HepG2 (cell line): ENCODE data around the gene REEP2. TPM values are rescaled to one million over a fixed set of nuclear protein-coding genes. Genes with fewer than 3 reads are reported as not detected.
A peak's percentile ranks its signal among the peaks of the same experiment; 100 is the strongest.

ENCODE experiments used
- AFF4 ChIP-seq: sonication (generic); formaldehyde crosslinking; IDR thresholded peaks from 2 replicates; pipeline ENCODE4 v1.4.0; 2020; ENCODE audit warnings: missing genetic modification reagents
- ATF3 ChIP-seq: sonication (generic); formaldehyde crosslinking; IDR thresholded peaks from 2 replicates; pipeline ENCODE4 v1.4.0; 2020; ENCODE audit warnings: missing genetic modification reagents
- ATF6 ChIP-seq: sonication (generic); formaldehyde crosslinking; conservative IDR thresholded peaks from 2 replicates; pipeline ENCODE4 v1.4.0; 2020; ENCODE audit warnings: missing genetic modification reagents
- DNMT3B ChIP-seq: conservative IDR thresholded peaks from 2 replicates; pipeline ENCODE4 v1.6.1; 2016; ENCODE audit warnings: missing biosample characterization, control low read depth
- FOXO4 ChIP-seq: sonication (generic); formaldehyde crosslinking; conservative IDR thresholded peaks from 2 replicates; pipeline ENCODE4 v1.8.1; 2023; ENCODE audit warnings: missing genetic modification reagents
- KAT2B ChIP-seq: fragments of 150-350 bp; IDR thresholded peaks from 2 replicates; pipeline ENCODE4 v1.6.1; 2014; ENCODE audit warnings: low read depth, low read length, borderline replicate concordance
- PATZ1 ChIP-seq: sonication (generic); formaldehyde crosslinking; IDR thresholded peaks from 2 replicates; pipeline ENCODE4 v1.4.0; 2020; ENCODE audit warnings: missing genetic modification reagents
- SMAD9 ChIP-seq: sonication (generic); formaldehyde crosslinking; IDR thresholded peaks from 2 replicates; pipeline ENCODE4 v1.5.1; 2020; ENCODE audit warnings: mild to moderate bottlenecking, missing genetic modification reagents
- ZBTB14 ChIP-seq: sonication (generic); formaldehyde crosslinking; IDR thresholded peaks from 2 replicates; pipeline ENCODE4 v1.4.0; 2020; ENCODE audit warnings: missing genetic modification reagents
- ZNF205 ChIP-seq: IDR thresholded peaks from 2 replicates; pipeline ENCODE4 v1.6.1; 2018; ENCODE audit warnings: missing biosample characterization, missing genetic modification reagents
- ZNF3 ChIP-seq: IDR thresholded peaks from 2 replicates; pipeline ENCODE4 v1.7.0; 2017; ENCODE audit warnings: inconsistent platforms
- ZNF552 ChIP-seq: sonication (generic); formaldehyde crosslinking; IDR thresholded peaks from 2 replicates; pipeline ENCODE4 v1.9.0; 2022; ENCODE audit warnings: missing genetic modification reagents, mild to moderate bottlenecking, borderline replicate concordance
- ZNF557 ChIP-seq: sonication (generic); formaldehyde crosslinking; IDR thresholded peaks from 2 replicates; pipeline ENCODE4 v1.4.0; 2020; ENCODE audit warnings: missing genetic modification reagents
- ZNF615 ChIP-seq: sonication (generic); formaldehyde crosslinking; IDR thresholded peaks from 2 replicates; pipeline ENCODE4 v1.5.0; 2020; ENCODE audit warnings: mild to moderate bottlenecking, missing genetic modification reagents, borderline replicate concordance
- ZNF784 ChIP-seq: sonication (generic); formaldehyde crosslinking; IDR thresholded peaks from 2 replicates; pipeline ENCODE4 v1.5.1; 2020; ENCODE audit warnings: missing genetic modification reagents, mild to moderate bottlenecking, borderline replicate concordance
- ZNF800 ChIP-seq: sonication (generic); formaldehyde crosslinking; IDR thresholded peaks from 2 replicates; pipeline ENCODE4 v1.4.0; 2020; ENCODE audit warnings: missing genetic modification reagents
- polyA plus RNA-seq, 8 experiments: library from polyadenylated mRNA; depleted of rRNA in 3 of 8; stranded (reverse) in 7 of 8; unstranded in 1 of 8; fragments of >200 nt; fragmentation: Illumina TruSeq in 4 of 8; extraction: Trizol in 4 of 8; gene quantifications; 2 replicates each; pipeline versions ENCODE4 v1.2.1 to v1.2.3, GENCODE V29; 2011 to 2016; ENCODE audit warnings: low read depth in 4 of 8, missing spikeins in 1 of 8, mixed read lengths in 1 of 8; ENCODE audit not compliant: insufficient read depth in 1 of 8
- total RNA-seq, 5 experiments: library from RNA; depleted of rRNA; stranded (reverse); fragments of >200 nt; fragmentation: Illumina TruSeq; extraction: Trizol; gene quantifications; 2 replicates each; pipeline ENCODE4 v1.2.3, GENCODE V29; 2016; ENCODE audit warnings: low read depth in 1 of 5

The REEP2 gene
- total and polyA plus RNA-seq, 2 of the 13 experiments (the other 11 are each of a cell fraction or from before 2014, with no cell fraction given), result 5.3 to 7.8 TPM

- no peak for TF ChIP-seq ZNF800 (CRISPR knock-in tag)
- TF ChIP-seq ATF3 (CRISPR knock-in tag), result no peak
- TF ChIP-seq ZNF784 (CRISPR knock-in tag), result no peak; the same call in 1 of the 2 replicates
- no peak for TF ChIP-seq ZBTB14
- TF ChIP-seq ZNF3 (CRISPR knock-in tag), result no peak
- no peak for TF ChIP-seq DNMT3B (CRISPR knock-in tag)
- TF ChIP-seq ZNF205 (CRISPR knock-in tag), result no peak
- TF ChIP-seq FOXO4, result no peak
- peak; percentile 68 for TF ChIP-seq PATZ1 (CRISPR knock-in tag)
- no peak for TF ChIP-seq KAT2B
- TF ChIP-seq AFF4 (CRISPR knock-in tag), result no peak
- 0 out of 2 replicates have a peak, but pooled peaks have one; percentile 10 for TF ChIP-seq ATF6 (CRISPR knock-in tag)
- TF ChIP-seq ZNF615, result no peak
- TF ChIP-seq SMAD9 (CRISPR knock-in tag), result no peak; the same call in 1 of the 2 replicates
- TF ChIP-seq ZNF552 (CRISPR knock-in tag), result no peak
- no peak for TF ChIP-seq ZNF557 (CRISPR knock-in tag)
These were observed 25.1 kb downstream of the REEP2 start (continued) for GRCh38 chr5:138464008-138464387.
